Measurements from ENCODE around the gene TAS1R1. TPM values are rescaled to one million over a fixed set of nuclear protein-coding genes. Genes with fewer than 3 reads are reported as not detected.

The TAS1R1 gene
- total RNA-seq, 1 donor from 2014 or later, result 0.59 TPM

- peak; percentile 36 for DNase-seq
Measured at GRCh38 chr1:6612641-6613360, 57.7 kb downstream of the TAS1R1 start.

- DNase-seq, result peak; percentile 99
Measured at GRCh38 chr1:6613361-6614018, 58.4 kb downstream of the TAS1R1 start, which contains the start of gene PHF13. TSS of gene PHF13 (plus strand) at chr1:6613731. CDS start at chr1:6614067, 336 bp downstream.

- DNase-seq, result no peak
Measured at GRCh38 chr1:6614019-6614928, 59.2 kb downstream of the TAS1R1 start.

DNA sequence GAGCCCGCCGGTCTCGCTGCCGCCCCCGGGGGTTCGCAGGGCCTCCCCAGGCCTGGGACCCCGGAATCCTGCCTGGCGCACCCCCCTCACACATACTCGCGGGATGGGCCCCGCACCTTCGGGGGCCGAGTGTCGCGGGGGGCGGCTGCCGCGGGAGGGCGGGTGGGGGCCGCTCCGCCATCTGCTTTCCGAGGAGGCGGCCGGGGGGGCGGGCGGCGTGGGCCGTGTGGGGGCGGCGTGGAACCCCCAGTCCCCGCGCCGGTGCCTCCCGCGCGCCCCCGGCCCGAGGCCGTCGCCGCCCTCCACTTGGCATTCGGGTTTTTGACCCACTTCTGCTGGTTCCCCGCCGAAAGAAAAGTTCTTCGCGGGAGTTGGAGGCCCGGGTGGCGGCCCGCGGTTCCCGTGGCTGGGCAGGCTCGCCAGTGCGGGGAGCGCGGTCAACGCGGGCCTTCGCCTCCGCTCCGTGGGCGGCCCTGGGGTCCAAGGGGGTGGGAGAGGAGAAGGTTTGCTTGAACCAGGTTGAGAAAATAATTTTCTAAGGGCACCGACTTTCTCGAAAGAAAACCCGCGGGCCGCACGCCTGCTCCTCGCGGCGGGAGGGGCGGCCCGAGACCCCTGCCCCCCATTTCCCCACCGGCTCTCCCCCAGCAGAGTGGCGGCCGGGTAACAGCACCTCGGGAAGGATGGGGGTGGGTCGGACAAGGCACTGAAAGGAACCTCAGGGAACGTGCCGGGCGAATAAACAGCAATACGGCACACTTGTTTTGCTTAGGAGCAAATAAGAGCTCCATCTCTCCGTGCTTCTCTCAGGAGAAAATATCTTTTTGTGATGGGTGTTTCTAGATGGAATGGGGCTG lies 60.0 kb downstream of the TAS1R1 start:
- DNase-seq, result no peak

DNA sequence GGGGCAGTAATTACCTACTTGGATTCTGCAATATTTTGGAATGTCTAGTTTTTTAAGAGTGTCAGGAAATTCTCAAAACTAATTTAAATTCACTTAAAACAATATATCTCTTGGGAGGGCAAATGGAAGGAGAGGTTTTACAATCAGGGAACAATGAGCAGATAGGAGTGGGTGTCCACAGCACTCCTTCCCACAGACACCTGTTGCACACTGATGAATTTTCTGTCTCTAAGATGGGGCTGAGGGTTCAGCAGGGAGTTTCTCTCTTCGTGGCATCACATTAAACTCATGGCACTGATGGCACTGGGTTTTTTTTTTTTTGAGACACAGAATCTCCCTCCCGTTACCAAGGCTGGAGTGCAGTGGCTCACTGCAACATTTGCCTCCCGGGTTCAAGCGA lies 63.9 kb downstream of the TAS1R1 start:
- DNase-seq, result no peak

- no peak for DNase-seq
Measured at GRCh38 chr1:6621429-6622391, 66.6 kb downstream of the TAS1R1 start.

- no peak for DNase-seq
Measured at GRCh38 chr1:6622396-6623152, 67.5 kb downstream of the TAS1R1 start.

DNA sequence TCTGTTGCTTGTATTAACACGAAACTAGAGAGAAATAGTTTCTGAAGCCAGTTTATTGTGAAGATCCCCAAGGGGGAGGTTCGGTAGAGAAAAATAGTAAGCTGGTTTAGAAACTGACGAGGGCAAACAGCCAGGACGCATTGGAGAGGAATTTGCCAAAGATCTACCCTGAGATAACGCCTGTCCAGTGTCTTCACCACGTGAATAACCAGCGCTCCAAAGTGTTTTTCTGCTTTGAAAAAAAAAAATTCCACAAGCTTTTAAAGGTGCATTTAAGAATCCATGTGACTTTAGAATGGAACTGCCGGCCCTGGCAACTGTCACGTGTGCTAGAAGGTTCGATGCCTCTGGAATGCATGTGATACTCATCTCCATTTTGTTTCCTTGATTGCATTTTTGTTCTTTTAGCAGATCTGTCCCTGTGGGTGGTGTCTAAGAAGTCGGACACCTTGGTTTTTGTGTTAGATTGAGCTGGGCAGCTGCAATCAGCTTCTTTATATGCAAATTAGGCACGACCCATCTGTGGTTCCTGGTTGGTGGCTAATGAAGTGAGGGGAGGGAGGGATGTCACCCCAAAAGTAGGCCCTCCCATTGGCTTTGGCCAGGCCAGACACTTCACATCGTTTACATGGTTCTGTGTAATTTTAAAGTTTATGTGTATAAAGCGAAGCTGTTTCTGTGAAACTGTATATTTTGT lies 68.3 kb downstream of the TAS1R1 start:
- DNase-seq, result no peak

GRCh38 chr1:6624710-6625583 lies 69.8 kb downstream of the TAS1R1 start, which contains the start of gene THAP3:
TSS of gene THAP3 (plus strand) at chr1:6624868. CDS start at chr1:6625219, 351 bp downstream.
- DNase-seq, result peak; percentile 66

GRCh38 chr1:6625584-6626149 lies 70.6 kb downstream of the TAS1R1 start:
- DNase-seq, result peak; percentile 28

GRCh38 chr1:6627031-6627430 lies 71.9 kb downstream of the TAS1R1 start:
- DNase-seq, result no peak

- DNase-seq, result no peak
Measured at GRCh38 chr1:6627841-6628545, 72.9 kb downstream of the TAS1R1 start.

- no peak for DNase-seq
Measured at GRCh38 chr1:6628971-6629479, 73.9 kb downstream of the TAS1R1 start.
